Gastrocnemius medialis (tissue), 4 donors: Measurements from ENCODE around the gene RAB38. TPM values are rescaled to one million over a fixed set of nuclear protein-coding genes. Genes with fewer than 3 reads are reported as not detected.

Experiments
- ATAC-seq, 2 donors: fragments of 150-250 bp; one replicate each; pipeline ENCODE4 v1.9.1; 2016
- DNase-seq, 2 donors: peaks; one replicate each; pipeline ENCODE4 v3.0.0-alpha.2; 2019
- H3K27ac ChIP-seq, 4 donors: fragments of 200-600 bp; sonication (generic); 1 replicate in 1 of 4; 2 replicates in 3 of 4; pipeline ENCODE4 v1.5.1; 2016 to 2018; ENCODE audit warnings: mild to moderate bottlenecking in 2 of 4, moderate library complexity in 1 of 4
- H3K27me3 ChIP-seq, 3 donors: fragments of 200-600 bp; sonication (generic) in 2 of 3; 1 replicate in 1 of 3; 2 replicates in 2 of 3; pipeline versions ENCODE4 v1.5.1 to v1.6.0; 2016 to 2019; ENCODE audit warnings: mild to moderate bottlenecking in 1 of 3, moderate library complexity in 1 of 3
- H3K36me3 ChIP-seq, 2 donors: fragments of 200-600 bp; sonication (generic) in 1 of 2; one replicate each; pipeline ENCODE4 v1.5.1; 2017 to 2018
- H3K4me1 ChIP-seq, 2 donors: fragments of 200-600 bp; sonication (generic) in 1 of 2; one replicate each; pipeline ENCODE4 v1.5.1; 2016 to 2017; ENCODE audit warnings: mild to moderate bottlenecking in 2 of 2
- H3K4me3 ChIP-seq, 4 donors: fragments of 200-600 bp; sonication (generic) in 3 of 4; 1 replicate in 1 of 4; 2 replicates in 3 of 4; pipeline ENCODE4 v1.5.1; 2016 to 2019; ENCODE audit warnings: mild to moderate bottlenecking in 2 of 4
- H3K9me3 ChIP-seq, 3 donors: fragments of 200-600 bp; sonication (generic) in 2 of 3; 1 replicate in 1 of 3; 2 replicates in 2 of 3; pipeline ENCODE4 v1.5.1; 2016 to 2019
- CTCF ChIP-seq, 5 experiments: fragments of 450-650 bp in 3 of 5; fragments of 200-600 bp in 2 of 5; sonication (generic) in 2 of 5; IDR thresholded peaks in 4 of 5; conservative IDR thresholded peaks in 1 of 5; 1 replicate in 4 of 5; 2 replicates in 1 of 5; pipeline ENCODE4 v1.5.1; 2016 to 2019; ENCODE audit warnings: antibody characterized with exemption in 5 of 5, mild to moderate bottlenecking in 3 of 5, moderate library complexity in 3 of 5
- POLR2A ChIP-seq, 2 donors: fragments of 450-650 bp; IDR thresholded peaks; one replicate each; pipeline ENCODE4 v1.6.1; 2017; ENCODE audit warnings: antibody characterized with exemption in 2 of 2, mild to moderate bottlenecking in 2 of 2, moderate library complexity in 2 of 2
- in situ Hi-C, 4 donors: fragments of 200-750 bp; cut with MboI; loops; one replicate each; pipeline versions ENCODE4 v1.15.0 to v1.8.0; 2017; ENCODE audit warnings: low sequenced_read_pairs in 4 of 4
- intact Hi-C: fragments of 100-400 bp; cut with DNase I; formaldehyde crosslinking; loops from one replicate; pipeline ENCODE4 v1.15.1; 2023; ENCODE audit warnings: low total_unique reads
- total RNA-seq, 4 donors: library from RNA; depleted of rRNA; stranded (reverse); fragments of >200 nt; gene quantifications; one replicate each; pipeline versions ENCODE4 v1.1.0 to v1.2.3, GENCODE V29; 2016

RAB38 gene
- total RNA-seq, 4 donors from 2014 or later: 0.27 TPM; not detected in 3

GRCh38 chr11:88102598-88102934 lies 72.7 kb downstream of the RAB38 start:
- intact Hi-C loops: loop anchor here (10.0 kb wide), 1 partner anchor 442 kb away; no protein-coding TSS in a partner anchor
- H3K27me3 ChIP-seq: no peaks in the 10 kb centered on the region
- TF ChIP-seq CTCF (IDR thresholded peaks at IDR 0.05 in 4 of 5, conservative IDR thresholded peaks at IDR 0.05 in 1 of 5) (no peak), POLR2A (IDR thresholded peaks at IDR 0.05) (no peak)
- no peaks in the 10 kb centered on the region for H3K9me3 ChIP-seq
- no peaks in the 10 kb centered on the region for H3K4me1 ChIP-seq
- H3K36me3 ChIP-seq: no peaks in the 10 kb centered on the region
- DNase-seq (no peak), ATAC-seq (no peak)
- in situ Hi-C loops: no loop called here
- H3K4me3 ChIP-seq: no peak overlapping the region
- no peak overlapping the region for H3K27ac ChIP-seq

GRCh38 chr11:88101881-88102597 lies 73.2 kb downstream of the RAB38 start:
- intact Hi-C loops (loop anchor here (10.0 kb wide), 1 partner anchor 443 kb away; no protein-coding TSS in a partner anchor), in situ Hi-C loops (no loop called here)
- DNase-seq: no peak
- no peak overlapping the region for H3K4me3 ChIP-seq
- no peaks in the 10 kb centered on the region for H3K9me3 ChIP-seq
- H3K36me3 ChIP-seq: no peaks in the 10 kb centered on the region
- H3K27ac ChIP-seq: no peak overlapping the region
- H3K27me3 ChIP-seq: no peaks in the 10 kb centered on the region
- TF ChIP-seq CTCF (IDR thresholded peaks at IDR 0.05 in 4 of 5, conservative IDR thresholded peaks at IDR 0.05 in 1 of 5): no peak
- no peak for TF ChIP-seq POLR2A (IDR thresholded peaks at IDR 0.05)
- no peak for ATAC-seq
- H3K4me1 ChIP-seq: no peaks in the 10 kb centered on the region

GRCh38 chr11:88100151-88100550 lies 75.1 kb downstream of the RAB38 start:
- no peak for TF ChIP-seq POLR2A (IDR thresholded peaks at IDR 0.05)
- no peak for TF ChIP-seq CTCF (IDR thresholded peaks at IDR 0.05 in 4 of 5, conservative IDR thresholded peaks at IDR 0.05 in 1 of 5)
- H3K27me3 ChIP-seq: no peaks in the 10 kb centered on the region

GRCh38 chr11:88098289-88098688 lies 77.0 kb downstream of the RAB38 start:
- H3K36me3 ChIP-seq: no peaks in the 10 kb centered on the region
- intact Hi-C loops: no loop called here
- ATAC-seq: no peak
- in situ Hi-C loops: no loop called here
- H3K27ac ChIP-seq: no peak overlapping the region
- TF ChIP-seq POLR2A (IDR thresholded peaks at IDR 0.05) (no peak), CTCF (IDR thresholded peaks at IDR 0.05 in 4 of 5, conservative IDR thresholded peaks at IDR 0.05 in 1 of 5) (no peak)
- H3K9me3 ChIP-seq: no peaks in the 10 kb centered on the region
- DNase-seq: no peak
- H3K4me3 ChIP-seq: no peak overlapping the region
- H3K27me3 ChIP-seq: no peaks in the 10 kb centered on the region
- no peaks in the 10 kb centered on the region for H3K4me1 ChIP-seq

More at GRCh38 chr11:88100151-88100550, 75.1 kb downstream of the RAB38 start:
- Histone ChIP-seq H3K36me3 (no peaks in the 10 kb centered on the region), H3K4me1 (no peaks in the 10 kb centered on the region), H3K9me3 (no peaks in the 10 kb centered on the region), H3K4me3 (no peak overlapping the region), H3K27ac (no peak overlapping the region)
- DNase-seq: no peak
- intact Hi-C loops: loop anchor here (10.0 kb wide), 1 partner anchor 445 kb away; no protein-coding TSS in a partner anchor
- ATAC-seq: no peak
- in situ Hi-C loops: no loop called here
